ENCODE measurements around the gene KPTN. TPM values are rescaled to one million over a fixed set of nuclear protein-coding genes. Genes with fewer than 3 reads are reported as not detected.

The KPTN gene
- total RNA-seq, 6 donors from 2014 or later = 3.5 to 15.8 (median 7.4) TPM

DNA sequence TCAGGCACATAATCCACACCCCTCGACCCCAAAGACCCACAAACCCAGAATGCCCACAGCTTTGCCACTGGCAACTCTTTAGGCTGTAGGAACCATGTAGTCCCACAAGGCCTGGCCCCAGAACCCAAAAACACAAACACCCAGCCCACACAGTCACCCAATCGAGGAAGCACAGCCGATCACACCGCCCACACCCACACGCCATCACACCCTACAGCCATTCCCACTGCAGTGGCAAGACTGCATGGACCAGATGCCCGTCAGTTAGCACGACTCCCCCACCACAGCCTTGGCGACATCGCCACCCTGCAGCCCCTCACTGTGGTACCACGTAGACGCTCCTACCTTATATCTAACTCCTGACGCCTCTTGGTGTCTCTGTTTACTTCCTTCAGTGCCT lies 40.7 kb downstream of the KPTN start:
- no peak overlapping the region for H3K27ac ChIP-seq
- H3K36me3 ChIP-seq = no peaks in the 10 kb centered on the region
- ATAC-seq (ENCODE audit: low FRiP score in 2 of 2) (no peak), DNase-seq (no peak)
- WGBS, 2 donors = 64 to 67% methylated on average over 12 of the region's 12 CpGs
- H3K9me3 ChIP-seq = peaks cover 0 to 6% (median 0%) of the 10 kb centered on the region in 4 donors
- peaks cover 9 to 42% (median 29%) of the 10 kb centered on the region in 4 donors for H3K4me1 ChIP-seq
- TF ChIP-seq EP300 (IDR thresholded peaks at IDR 0.05) (no peak), POLR2AphosphoS5 (IDR thresholded peaks at IDR 0.05) (no peak), POLR2A (IDR thresholded peaks at IDR 0.05) (no peak)
- TF ChIP-seq, protein P1, sequence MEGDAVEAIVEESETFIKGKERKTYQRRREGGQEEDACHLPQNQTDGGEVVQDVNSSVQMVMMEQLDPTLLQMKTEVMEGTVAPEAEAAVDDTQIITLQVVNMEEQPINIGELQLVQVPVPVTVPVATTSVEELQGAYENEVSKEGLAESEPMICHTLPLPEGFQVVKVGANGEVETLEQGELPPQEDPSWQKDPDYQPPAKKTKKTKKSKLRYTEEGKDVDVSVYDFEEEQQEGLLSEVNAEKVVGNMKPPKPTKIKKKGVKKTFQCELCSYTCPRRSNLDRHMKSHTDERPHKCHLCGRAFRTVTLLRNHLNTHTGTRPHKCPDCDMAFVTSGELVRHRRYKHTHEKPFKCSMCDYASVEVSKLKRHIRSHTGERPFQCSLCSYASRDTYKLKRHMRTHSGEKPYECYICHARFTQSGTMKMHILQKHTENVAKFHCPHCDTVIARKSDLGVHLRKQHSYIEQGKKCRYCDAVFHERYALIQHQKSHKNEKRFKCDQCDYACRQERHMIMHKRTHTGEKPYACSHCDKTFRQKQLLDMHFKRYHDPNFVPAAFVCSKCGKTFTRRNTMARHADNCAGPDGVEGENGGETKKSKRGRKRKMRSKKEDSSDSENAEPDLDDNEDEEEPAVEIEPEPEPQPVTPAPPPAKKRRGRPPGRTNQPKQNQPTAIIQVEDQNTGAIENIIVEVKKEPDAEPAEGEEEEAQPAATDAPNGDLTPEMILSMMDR (IDR thresholded peaks at IDR 0.05) = no peak
- H3K27me3 ChIP-seq = peaks cover 0 to 50% (median 27%) of the 10 kb centered on the region in 4 donors
- H3K4me3 ChIP-seq = no peak overlapping the region

DNA sequence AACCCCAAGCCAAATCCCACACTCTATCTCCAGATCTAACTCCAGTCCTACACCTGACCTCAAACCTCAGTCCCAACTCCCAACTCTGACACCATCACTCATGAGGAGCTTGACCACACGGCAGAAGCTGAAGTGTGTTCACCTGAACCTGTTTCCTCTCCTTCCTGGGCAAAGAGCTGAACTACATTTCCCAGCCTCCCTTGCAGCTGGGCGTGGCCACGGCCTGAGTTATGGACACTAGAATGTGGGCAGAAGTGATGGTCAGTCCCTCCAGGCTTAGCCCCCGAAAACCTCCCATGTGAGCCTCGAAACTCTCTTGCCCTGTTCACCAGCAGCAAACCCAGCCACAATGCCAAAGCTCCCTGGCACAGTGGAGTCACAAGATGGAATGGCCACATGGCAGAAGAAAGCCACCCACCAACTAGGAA lies 45.2 kb downstream of the KPTN start:
- Histone ChIP-seq H3K9me3 (no peaks in the 10 kb centered on the region), H3K27ac (no peak overlapping the region), H3K36me3 (no peaks in the 10 kb centered on the region), H3K27me3 (peaks cover 0 to 8% (median 6%) of the 10 kb centered on the region in 4 donors), H3K4me1 (no peaks in the 10 kb centered on the region), H3K4me3 (no peak overlapping the region)
- ATAC-seq (ENCODE audit: low FRiP score in 2 of 2) (no peak), DNase-seq (no peak)
- whole genome bisulfite sequencing, 2 donors = 23 to 31% methylated on average over 4 to 5 of the region's 5 CpGs
- TF ChIP-seq POLR2A (IDR thresholded peaks at IDR 0.05) = no peak
- no peak for TF ChIP-seq POLR2AphosphoS5 (IDR thresholded peaks at IDR 0.05)
- no peak for TF ChIP-seq EP300 (IDR thresholded peaks at IDR 0.05)
- TF ChIP-seq, protein P1 (IDR thresholded peaks at IDR 0.05) = no peak

DNA sequence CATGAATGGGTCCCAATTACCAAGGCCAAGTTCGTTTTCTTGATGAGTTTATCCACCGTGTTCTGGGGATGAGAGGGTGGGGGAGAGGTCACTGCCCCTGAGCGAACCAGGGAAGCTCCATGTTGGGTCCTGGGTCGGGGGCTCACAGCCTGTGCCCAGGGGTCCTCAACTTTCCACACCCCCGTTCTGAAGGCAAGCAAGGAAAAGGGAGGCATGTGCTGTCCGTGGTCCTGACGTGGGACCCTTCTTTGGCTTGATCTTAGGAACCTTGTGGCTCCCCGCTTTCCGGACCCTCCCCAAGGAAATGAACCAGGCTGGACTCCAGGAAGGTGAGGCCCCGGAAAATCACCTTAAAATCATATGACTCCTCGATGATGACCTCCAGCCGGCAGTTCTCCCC lies 46.5 kb downstream of the KPTN start:
- H3K27me3 ChIP-seq = no peaks in the 10 kb centered on the region

DNA sequence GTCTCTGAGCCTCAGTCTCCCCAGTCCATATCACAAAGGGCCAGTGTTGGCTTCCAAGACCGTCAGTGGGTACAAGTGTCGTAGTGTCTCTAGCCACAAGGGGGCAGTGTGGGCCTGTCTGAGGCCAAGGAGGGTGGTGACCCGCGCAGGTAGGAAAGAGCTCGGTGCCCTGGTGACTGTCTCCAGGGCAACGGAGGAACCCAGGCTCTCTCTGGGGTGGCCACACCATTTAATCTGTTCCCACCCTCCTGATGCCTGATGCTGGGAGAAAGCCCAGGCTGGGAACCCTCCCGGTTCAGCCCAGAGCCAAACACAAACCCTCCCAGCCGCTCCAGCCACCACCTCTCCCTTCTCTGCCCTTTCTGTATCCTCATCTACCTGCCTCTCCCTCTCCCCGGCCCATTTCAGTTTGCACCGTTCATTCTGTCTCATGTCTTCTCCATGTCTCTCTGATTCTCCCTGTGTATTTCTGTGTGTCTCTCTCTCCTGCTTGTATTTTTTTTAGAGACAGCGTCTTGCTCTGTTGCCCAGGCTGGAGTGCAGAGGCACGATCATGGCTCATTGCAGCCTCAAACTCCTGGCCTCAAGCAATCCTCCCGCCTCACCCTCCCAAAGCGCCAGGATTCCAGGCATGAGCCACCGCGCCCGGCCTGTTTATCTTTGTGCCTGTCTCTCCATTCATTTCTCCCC lies 47.2 kb downstream of the KPTN start:
- no peak overlapping the region for H3K27ac ChIP-seq
- H3K36me3 ChIP-seq = no peaks in the 10 kb centered on the region
- TF ChIP-seq, protein P1 (IDR thresholded peaks at IDR 0.05) = peak; percentile 84 to 92 (median 90)
- no peak for TF ChIP-seq POLR2AphosphoS5 (IDR thresholded peaks at IDR 0.05)
- no peaks in the 10 kb centered on the region for H3K4me1 ChIP-seq
- H3K9me3 ChIP-seq = no peaks in the 10 kb centered on the region
- no peak overlapping the region for H3K4me3 ChIP-seq
- ATAC-seq (ENCODE audit: low FRiP score in 2 of 2) = peak; percentile 90 to 94
- peak in 1 of 2 donors; percentile 83 for DNase-seq
- 36 to 41% methylated on average over 12 to 16 of the region's 17 CpGs for WGBS, 2 donors
- peaks cover 0 to 5% (median 1%) of the 10 kb centered on the region in 4 donors for H3K27me3 ChIP-seq

More for the DNA sequence above, 46.5 kb downstream of the KPTN start:
- no peak for DNase-seq
- TF ChIP-seq POLR2A (IDR thresholded peaks at IDR 0.05) (no peak), EP300 (IDR thresholded peaks at IDR 0.05) (no peak), POLR2AphosphoS5 (IDR thresholded peaks at IDR 0.05) (no peak)
- TF ChIP-seq, protein P1 (IDR thresholded peaks at IDR 0.05) = no peak
- no peak for ATAC-seq (ENCODE audit: low FRiP score in 2 of 2)
- H3K36me3 ChIP-seq = no peaks in the 10 kb centered on the region
- no peak overlapping the region for H3K27ac ChIP-seq
- H3K9me3 ChIP-seq = no peaks in the 10 kb centered on the region
- no peak overlapping the region for H3K4me3 ChIP-seq
- H3K4me1 ChIP-seq = no peaks in the 10 kb centered on the region
- WGBS, 2 donors = 39 to 52% methylated on average over 9 to 11 of the region's 12 CpGs

Measured in upper lobe of left lung (tissue), 6 donors.